Natural killer cell (primary cell): ENCODE results near the gene UQCC5. TPM values are rescaled to one million over a fixed set of nuclear protein-coding genes. Genes with fewer than 3 reads are reported as not detected.

Experiments used
- ATAC-seq, 3 donors: fragments of 150-1000 bp in 2 of 3; fragments of 200-7000 bp in 1 of 3; cut with Tn5 transposase; 1 replicate in 1 of 3; 2 replicates in 2 of 3; pipeline ENCODE4 v1.10.0; 2021; ENCODE audit warnings: mild to moderate bottlenecking in 2 of 3, moderate library complexity in 2 of 3
- DNase-seq, 2 donors: peaks; one replicate each; pipeline versions ENCODE4 v3.0.0 to v3.0.0-alpha.2; 2013 to 2021; ENCODE audit warnings: mixed read lengths in 1 of 2
- H3K27ac ChIP-seq: one replicate; pipeline ENCODE4 v1.5.1; 2013; ENCODE audit warnings: mild to moderate bottlenecking, low read length
- H3K27me3 ChIP-seq: one replicate; pipeline ENCODE4 v1.6.1; 2013; ENCODE audit warnings: low read length; ENCODE audit not compliant: control insufficient read depth, insufficient read depth
- H3K36me3 ChIP-seq: one replicate; pipeline ENCODE4 v1.6.1; 2013; ENCODE audit warnings: low read length; ENCODE audit not compliant: control insufficient read depth, insufficient read depth
- H3K4me1 ChIP-seq: one replicate; pipeline ENCODE4 v1.6.1; 2013; ENCODE audit warnings: low read length; ENCODE audit not compliant: control insufficient read depth, insufficient read depth
- H3K4me3 ChIP-seq: one replicate; pipeline ENCODE4 v1.5.1; 2013; ENCODE audit warnings: low read length
- H3K9me3 ChIP-seq: one replicate; pipeline ENCODE4 v1.6.1; 2013; ENCODE audit warnings: low read length; ENCODE audit not compliant: control insufficient read depth, insufficient read depth
- H3K27ac Mint-ChIP-seq, 2 donors: one replicate each; pipeline ENCODE4 v1.8.0; 2022; ENCODE audit warnings: mild to moderate bottlenecking in 2 of 2, mixed read lengths in 2 of 2, moderate library complexity in 1 of 2
- H3K27me3 Mint-ChIP-seq, 2 donors: one replicate each; pipeline ENCODE4 v1.8.0; 2022; ENCODE audit warnings: low read depth in 2 of 2, mixed read lengths in 2 of 2
- H3K36me3 Mint-ChIP-seq: one replicate; pipeline ENCODE4 v1.8.0; 2022; ENCODE audit warnings: mixed read lengths
- H3K4me1 Mint-ChIP-seq, 2 donors: one replicate each; pipeline ENCODE4 v1.8.0; 2022; ENCODE audit warnings: mixed read lengths in 2 of 2
- H3K4me3 Mint-ChIP-seq: one replicate; pipeline ENCODE4 v1.8.0; 2022; ENCODE audit warnings: mild to moderate bottlenecking, moderate library complexity, mixed read lengths
- H3K9me3 Mint-ChIP-seq, 2 donors: one replicate each; pipeline ENCODE4 v1.8.0; 2022; ENCODE audit warnings: mixed read lengths in 2 of 2
- CTCF ChIP-seq: fragments of 200-600 bp; IDR thresholded peaks from one replicate; pipeline ENCODE4 v1.8.0; 2022; ENCODE audit warnings: antibody characterized with exemption
- WGBS: methylation state at CpG from one replicate; pipeline ENCODE4 v1.1.7; 2013; ENCODE audit warnings: missing lambda C conversion rate; ENCODE audit not compliant: insufficient coverage; 5-methylcytosine and 5-hydroxymethylcytosine counted together
- intact Hi-C: fragments of 100-400 bp; cut with micrococcal nuclease; formaldehyde crosslinking; loops from one replicate; pipeline ENCODE4 v1.14.2; 2022
- total RNA-seq, 4 donors: library from RNA; stranded (reverse); fragments of 120-200 nt in 1 of 4; gene quantifications; one replicate each; pipeline versions ENCODE4 v1.2.3 to v1.2.4, GENCODE V29; 2013 to 2022

Gene UQCC5
- total RNA-seq, 3 donors from 2014 or later (not counting 1 experiment from before 2014, with no cell fraction given) = 4.1 to 9.5 (median 7.3) TPM

- intact Hi-C loops = no loop called here
- peaks cover 0 to 18% of the 10 kb centered on the region in 2 donors for H3K4me1 Mint-ChIP-seq
- no peaks in the 10 kb centered on the region for H3K27me3 Mint-ChIP-seq
- no peaks in the 10 kb centered on the region for H3K36me3 Mint-ChIP-seq
- WGBS = 91% methylated on average over 7 of the region's 7 CpGs
- peak overlapping the region; percentile 53 to 68 for H3K27ac Mint-ChIP-seq
- ATAC-seq (peak in 1 of 3 donors; percentile 11), DNase-seq (no peak)
- Histone ChIP-seq H3K9me3 (no peaks in the 10 kb centered on the region), H3K27me3 (no peaks in the 10 kb centered on the region), H3K27ac (no peak overlapping the region), H3K4me3 (no peak overlapping the region), H3K4me1 (peaks cover 51% of the 10 kb centered on the region), H3K36me3 (peaks cover 32% of the 10 kb centered on the region)
- no peaks in the 10 kb centered on the region for H3K9me3 Mint-ChIP-seq
- TF ChIP-seq CTCF = no peak
- no peak overlapping the region for H3K4me3 Mint-ChIP-seq
Measured at GRCh38 chr3:52494445-52494844, 42.0 kb upstream of the UQCC5 start.

- Mint-ChIP-seq H3K4me3 (no peak within 1 kb of the TSS), H3K9me3 (no peaks in the 10 kb centered on the region), H3K36me3 (no peaks in the 10 kb centered on the region), H3K4me1 (peaks cover 0 to 18% of the 10 kb centered on the region in 2 donors), H3K27me3 (no peaks in the 10 kb centered on the region), H3K27ac (peak within 1 kb of the TSS; percentile 53 to 68)
- intact Hi-C loops = no loop called here
- Histone ChIP-seq H3K9me3 (no peaks in the 10 kb centered on the region), H3K27me3 (no peaks in the 10 kb centered on the region), H3K36me3 (peaks cover 26% of the 10 kb centered on the region), H3K27ac (no peak within 1 kb of the TSS), H3K4me1 (peaks cover 53% of the 10 kb centered on the region), H3K4me3 (no peak within 1 kb of the TSS)
- DNase-seq = no peak
- 24% methylated on average over 25 of the region's 25 CpGs for whole genome bisulfite sequencing
- peak in 2 of 3 donors; percentile 31 to 38 for ATAC-seq
- TF ChIP-seq CTCF = no peak
Measured at GRCh38 chr3:52494886-52495495, 41.4 kb upstream of the UQCC5 start, which contains the start of gene STAB1. TSS of gene STAB1 (plus strand) at chr3:52495338. CDS start at chr3:52495414, 76 bp downstream.

GRCh38 chr3:52495777-52496602 is 40.4 kb upstream of the UQCC5 start:
- Histone ChIP-seq H3K27me3 (no peaks in the 10 kb centered on the region), H3K9me3 (no peaks in the 10 kb centered on the region), H3K36me3 (peaks cover 21% of the 10 kb centered on the region), H3K27ac (no peak overlapping the region), H3K4me3 (no peak overlapping the region), H3K4me1 (peaks cover 50% of the 10 kb centered on the region)
- H3K9me3 Mint-ChIP-seq = no peaks in the 10 kb centered on the region
- WGBS = 74% methylated on average over 16 of the region's 16 CpGs
- ATAC-seq = no peak
- no peak for TF ChIP-seq CTCF
- H3K36me3 Mint-ChIP-seq = no peaks in the 10 kb centered on the region
- DNase-seq = no peak
- intact Hi-C loops = no loop called here
- no peaks in the 10 kb centered on the region for H3K27me3 Mint-ChIP-seq
- H3K4me3 Mint-ChIP-seq = no peak overlapping the region
- H3K4me1 Mint-ChIP-seq = peaks cover 0 to 18% of the 10 kb centered on the region in 2 donors
- H3K27ac Mint-ChIP-seq = no peak overlapping the region
